SJSA1 (cell line): Measurements from ENCODE around the gene DPM3. TPM values are rescaled to one million over a fixed set of nuclear protein-coding genes. Genes with fewer than 3 reads are reported as not detected.

Source experiments
- DNase-seq, 2 experiments: peaks; one replicate each; pipeline ENCODE4 v3.0.0-alpha.2; 2015 to 2020; ENCODE audit warnings: low spot score in 2 of 2, low read depth in 1 of 2
- H3K27ac ChIP-seq: fragments of 250-450 bp; sonication (Bioruptor Pico); 2 replicates; pipeline ENCODE4 v1.5.1; 2020; ENCODE audit warnings: mild to moderate bottlenecking, moderate library complexity
- H3K27me3 ChIP-seq: fragments of 250-450 bp; sonication (Bioruptor Pico); replicated peaks from 2 replicates; pipeline ENCODE4 v1.5.1; 2020; ENCODE audit warnings: mild to moderate bottlenecking, moderate library complexity
- H3K36me3 ChIP-seq: fragments of 250-450 bp; sonication (Bioruptor Pico); 2 replicates; pipeline ENCODE4 v1.5.1; 2020; ENCODE audit warnings: mild to moderate bottlenecking
- H3K4me1 ChIP-seq: fragments of 250-450 bp; sonication (Bioruptor Pico); replicated peaks from 2 replicates; pipeline ENCODE4 v1.6.1; 2021; ENCODE audit warnings: mild to moderate bottlenecking
- H3K4me3 ChIP-seq: fragments of 250-450 bp; sonication (Bioruptor Pico); 2 replicates; pipeline ENCODE4 v1.5.1; 2020; ENCODE audit warnings: mild to moderate bottlenecking
- H3K9me3 ChIP-seq: fragments of 250-450 bp; sonication (Bioruptor Pico); replicated peaks from 2 replicates; pipeline ENCODE4 v1.5.1; 2020; ENCODE audit warnings: mild to moderate bottlenecking
- total RNA-seq: library from RNA; depleted of rRNA; stranded (reverse); fragments of >200 nt; shearing (Covaris generic); gene quantifications from 2 replicates; pipeline ENCODE4 v1.2.3, GENCODE V29; 2014

Gene DPM3
- total RNA-seq, 1 experiment from 2014 or later: 40.7 TPM

DNA sequence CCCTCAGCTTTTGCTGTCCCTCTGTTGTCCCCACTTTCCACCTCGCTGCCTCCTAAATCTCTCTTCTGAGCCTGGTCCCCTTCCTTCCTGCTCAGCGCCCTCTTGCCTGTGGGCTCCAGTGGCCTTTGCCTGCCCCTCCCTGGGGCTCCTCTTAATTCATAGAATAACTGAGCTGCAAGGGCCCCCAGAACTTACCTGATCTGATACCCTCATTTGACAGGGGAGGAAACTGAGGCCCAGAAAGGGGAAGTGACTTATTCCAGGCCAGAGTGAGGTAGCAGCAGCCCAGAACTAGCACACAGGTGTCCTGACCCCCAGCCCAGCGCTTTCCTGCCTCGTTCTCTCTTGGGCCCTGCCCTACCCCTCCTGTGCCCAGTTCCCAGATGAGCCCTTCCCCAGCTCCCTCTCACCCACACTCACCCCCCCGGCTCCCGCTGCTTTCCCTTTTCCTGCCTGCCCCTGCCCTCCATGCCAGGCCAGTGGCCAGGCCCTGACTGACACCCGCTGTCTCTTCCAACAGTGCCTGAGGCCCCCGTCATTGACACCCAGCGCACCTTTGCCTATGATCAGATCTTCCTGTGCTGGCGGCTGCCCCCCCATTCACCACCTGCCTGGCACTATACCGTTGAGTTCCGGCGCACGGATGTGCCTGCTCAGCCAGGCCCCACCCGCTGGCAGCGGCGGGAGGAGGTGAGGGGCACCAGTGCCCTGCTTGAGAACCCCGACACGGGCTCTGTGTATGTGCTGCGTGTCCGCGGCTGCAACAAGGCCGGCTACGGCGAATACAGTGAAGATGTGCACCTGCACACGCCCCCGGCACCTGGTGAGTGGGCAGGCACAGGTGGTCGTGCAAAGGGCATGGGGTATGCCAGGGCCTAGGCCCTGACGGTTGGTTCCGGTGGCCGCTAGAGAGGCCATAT, 39.0 kb upstream of the DPM3 start:
- no peak overlapping the region for H3K27ac ChIP-seq
- no peak overlapping the region for H3K4me3 ChIP-seq
- DNase-seq: peak in 1 of 2 experiments; percentile 35
- no peaks in the 10 kb centered on the region for H3K36me3 ChIP-seq
- H3K27me3 ChIP-seq: no peaks in the 10 kb centered on the region
- H3K4me1 ChIP-seq: peaks cover 4% of the 10 kb centered on the region
- H3K9me3 ChIP-seq: no peaks in the 10 kb centered on the region

DNA sequence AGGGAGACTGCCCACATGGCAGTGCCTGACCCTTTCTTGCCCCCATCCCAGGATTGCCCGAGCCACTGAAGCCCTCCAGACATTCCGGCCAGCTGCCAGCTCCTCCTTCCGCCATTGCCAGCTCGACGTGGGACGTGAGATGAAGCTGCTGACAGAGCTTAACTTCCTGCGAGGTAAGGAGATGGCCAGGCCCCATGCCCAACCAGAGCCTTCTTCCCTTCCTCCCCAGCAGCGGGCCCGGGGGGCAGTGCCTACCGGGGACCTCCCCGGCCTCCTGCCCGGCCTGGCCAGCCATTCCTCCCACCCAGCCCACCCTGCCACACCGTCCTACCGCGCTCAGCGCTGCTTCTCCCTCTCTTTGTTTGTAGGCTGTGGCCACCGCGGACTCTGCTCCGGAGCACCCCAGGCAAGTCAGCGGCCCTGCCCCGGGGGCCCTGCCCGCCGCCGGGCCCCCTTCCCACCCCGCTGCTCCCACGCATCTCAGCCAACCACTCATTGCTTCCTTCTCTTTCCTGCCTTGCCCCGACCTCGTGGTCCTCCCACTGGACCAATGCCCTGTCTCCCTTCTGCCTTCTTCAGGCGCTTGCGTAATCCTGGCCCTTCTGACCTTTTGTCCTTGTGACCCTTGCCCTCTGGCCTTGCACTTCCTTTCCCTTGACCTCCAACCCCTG, 38.2 kb upstream of the DPM3 start:
- Histone ChIP-seq H3K27ac (no peak overlapping the region), H3K4me1 (peaks cover 8% of the 10 kb centered on the region), H3K36me3 (no peaks in the 10 kb centered on the region), H3K4me3 (no peak overlapping the region), H3K9me3 (no peaks in the 10 kb centered on the region), H3K27me3 (no peaks in the 10 kb centered on the region)
- DNase-seq: peak in 1 of 2 experiments; percentile 38

DNA sequence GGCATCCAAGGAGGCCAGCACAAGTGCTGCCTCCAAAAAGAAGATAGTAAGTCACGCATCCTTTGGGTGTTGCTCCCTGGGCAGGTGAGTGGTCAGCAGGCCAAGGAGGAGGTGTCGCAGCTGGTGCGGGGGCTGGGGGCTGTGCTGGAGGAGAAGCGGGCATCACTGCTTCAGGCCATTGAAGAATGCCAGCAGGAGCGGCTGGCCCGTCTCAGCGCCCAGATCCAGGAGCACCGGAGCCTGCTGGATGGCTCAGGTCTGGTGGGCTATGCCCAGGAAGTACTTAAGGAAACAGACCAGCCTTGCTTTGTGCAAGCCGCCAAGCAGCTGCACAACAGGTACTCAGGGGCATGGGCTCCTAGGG, 37.6 kb upstream of the DPM3 start:
- Histone ChIP-seq H3K36me3 (no peaks in the 10 kb centered on the region), H3K9me3 (no peaks in the 10 kb centered on the region), H3K27ac (no peak overlapping the region), H3K27me3 (no peaks in the 10 kb centered on the region), H3K4me1 (peaks cover 11% of the 10 kb centered on the region), H3K4me3 (no peak overlapping the region)
- peak in 1 of 2 experiments; percentile 34 for DNase-seq

DNA sequence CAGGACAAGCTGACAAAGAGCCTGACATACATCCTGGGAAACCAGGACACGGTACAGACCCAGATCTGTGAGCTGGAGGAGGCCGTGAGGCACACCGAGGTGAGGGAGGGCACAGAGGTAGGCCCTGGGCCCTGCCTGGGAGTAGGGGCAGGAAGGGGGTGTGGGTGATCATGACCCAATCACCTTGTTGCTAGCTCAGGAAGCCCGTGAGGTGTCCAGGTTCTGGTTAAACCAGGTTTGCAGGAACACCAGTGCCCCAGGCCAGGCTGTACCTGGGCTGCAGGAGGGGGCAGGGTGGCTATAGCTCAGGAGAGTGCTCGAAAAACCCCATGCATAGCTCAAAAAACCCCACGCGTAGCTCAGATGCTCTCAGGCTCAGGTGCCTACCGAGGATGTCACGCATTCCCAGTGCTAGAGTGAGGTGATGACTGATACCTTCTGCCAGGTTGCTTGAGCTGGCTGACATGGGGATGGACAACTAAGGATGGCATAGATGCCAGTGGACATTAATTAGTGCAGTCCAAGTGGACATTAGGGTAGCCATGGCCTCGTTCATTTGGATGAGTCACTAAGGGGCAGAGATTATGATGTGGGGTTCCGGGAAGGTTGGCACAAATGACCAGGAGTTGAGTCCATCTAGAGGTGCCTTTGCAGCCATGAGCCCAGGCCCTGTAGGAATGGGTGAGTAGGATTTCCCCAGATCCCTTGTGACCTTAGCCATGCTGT, 37.0 kb upstream of the DPM3 start:
- no peak overlapping the region for H3K27ac ChIP-seq
- peak in 1 of 2 experiments; percentile 35 for DNase-seq
- H3K9me3 ChIP-seq: no peaks in the 10 kb centered on the region

DNA sequence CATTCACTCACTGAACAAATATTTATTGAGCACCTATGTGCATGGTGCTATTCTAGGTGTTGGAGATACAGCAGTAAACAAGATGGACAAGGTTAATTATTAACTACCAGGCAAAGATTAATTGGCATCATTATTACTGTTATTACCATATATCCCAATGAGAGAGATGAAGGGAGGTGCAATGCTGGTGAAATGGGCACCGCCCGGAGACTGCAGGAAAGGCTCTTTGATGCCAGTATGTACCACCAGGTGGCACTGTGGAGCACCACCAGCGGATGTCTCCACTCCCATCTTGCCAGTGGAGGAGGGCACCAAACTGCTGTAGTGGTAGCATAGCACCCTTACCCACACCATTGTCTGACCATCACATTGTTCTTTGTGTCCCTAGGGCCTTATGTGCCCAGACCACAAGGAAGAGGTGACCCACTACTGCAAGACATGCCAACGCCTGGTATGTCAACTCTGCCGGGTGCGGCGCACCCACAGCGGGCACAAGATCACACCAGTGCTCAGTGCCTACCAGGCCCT, 36.3 kb upstream of the DPM3 start:
- Histone ChIP-seq H3K27me3 (no peaks in the 10 kb centered on the region), H3K9me3 (no peaks in the 10 kb centered on the region), H3K27ac (no peak overlapping the region), H3K4me1 (peaks cover 17% of the 10 kb centered on the region), H3K36me3 (no peaks in the 10 kb centered on the region), H3K4me3 (no peak overlapping the region)
- peak; percentile 63 to 86 for DNase-seq

More for the DNA sequence above, 37.0 kb upstream of the DPM3 start:
- Histone ChIP-seq H3K27me3 (no peaks in the 10 kb centered on the region), H3K36me3 (no peaks in the 10 kb centered on the region), H3K4me1 (peaks cover 13% of the 10 kb centered on the region), H3K4me3 (no peak overlapping the region)

DNA sequence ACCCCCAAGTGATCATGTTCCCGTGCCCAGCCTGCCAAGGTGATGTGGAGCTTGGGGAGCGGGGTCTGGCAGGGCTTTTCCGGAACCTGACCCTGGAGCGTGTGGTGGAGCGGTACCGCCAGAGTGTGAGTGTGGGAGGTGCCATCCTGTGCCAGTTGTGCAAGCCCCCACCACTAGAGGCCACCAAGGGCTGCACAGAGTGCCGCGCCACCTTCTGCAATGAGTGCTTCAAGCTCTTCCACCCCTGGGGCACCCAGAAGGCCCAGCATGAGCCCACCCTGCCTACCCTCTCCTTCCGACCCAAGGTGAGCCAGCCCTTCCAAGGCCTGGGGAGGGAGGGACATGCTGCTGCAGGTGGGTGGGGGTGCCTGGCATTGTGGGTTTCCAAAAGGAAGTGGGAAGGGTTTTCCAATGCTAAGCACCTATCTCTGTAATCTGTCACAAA, 35.6 kb upstream of the DPM3 start:
- H3K27me3 ChIP-seq: no peaks in the 10 kb centered on the region
- no peak overlapping the region for H3K4me3 ChIP-seq
- no peak overlapping the region for H3K27ac ChIP-seq
- peaks cover 17% of the 10 kb centered on the region for H3K4me1 ChIP-seq
- H3K9me3 ChIP-seq: no peaks in the 10 kb centered on the region
- 0 out of 2 replicates have a peak, but pooled peaks cover 3% of the 10 kb centered on the region for H3K36me3 ChIP-seq
- peak in 1 of 2 experiments; percentile 46 for DNase-seq

DNA sequence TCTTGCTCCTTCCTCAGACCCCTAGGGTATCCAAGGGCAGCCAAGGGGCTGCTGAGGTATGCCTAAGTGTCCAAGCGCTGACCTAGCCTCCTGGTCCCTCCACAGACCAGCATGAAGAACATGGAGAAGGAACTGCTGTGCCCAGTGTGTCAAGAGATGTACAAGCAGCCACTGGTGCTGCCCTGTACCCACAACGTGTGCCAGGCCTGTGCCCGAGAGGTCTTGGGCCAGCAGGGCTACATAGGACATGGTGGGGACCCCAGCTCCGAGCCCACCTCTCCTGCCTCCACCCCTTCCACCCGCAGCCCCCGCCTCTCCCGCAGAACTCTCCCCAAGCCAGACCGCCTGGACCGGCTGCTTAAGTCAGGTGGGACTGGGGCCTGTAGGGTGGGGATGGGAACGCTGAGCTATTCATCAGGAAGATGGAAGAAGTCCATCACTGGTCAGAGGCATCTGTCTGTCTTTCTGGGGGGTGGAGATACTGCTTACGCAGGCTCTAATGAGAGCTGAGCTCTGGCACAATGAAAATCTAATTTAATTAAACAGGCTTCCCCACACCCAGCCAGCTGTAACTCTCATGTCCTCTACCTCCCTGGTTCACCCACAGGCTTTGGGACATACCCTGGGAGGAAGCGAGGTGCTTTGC, 35.1 kb upstream of the DPM3 start:
- DNase-seq: peak in 1 of 2 experiments; percentile 36
- H3K27me3 ChIP-seq: no peaks in the 10 kb centered on the region
- no peak overlapping the region for H3K4me3 ChIP-seq
- 0 out of 2 replicates have a peak, but pooled peaks cover 5% of the 10 kb centered on the region for H3K36me3 ChIP-seq
- peaks cover 17% of the 10 kb centered on the region for H3K4me1 ChIP-seq
- H3K27ac ChIP-seq: no peak overlapping the region
- no peaks in the 10 kb centered on the region for H3K9me3 ChIP-seq

DNA sequence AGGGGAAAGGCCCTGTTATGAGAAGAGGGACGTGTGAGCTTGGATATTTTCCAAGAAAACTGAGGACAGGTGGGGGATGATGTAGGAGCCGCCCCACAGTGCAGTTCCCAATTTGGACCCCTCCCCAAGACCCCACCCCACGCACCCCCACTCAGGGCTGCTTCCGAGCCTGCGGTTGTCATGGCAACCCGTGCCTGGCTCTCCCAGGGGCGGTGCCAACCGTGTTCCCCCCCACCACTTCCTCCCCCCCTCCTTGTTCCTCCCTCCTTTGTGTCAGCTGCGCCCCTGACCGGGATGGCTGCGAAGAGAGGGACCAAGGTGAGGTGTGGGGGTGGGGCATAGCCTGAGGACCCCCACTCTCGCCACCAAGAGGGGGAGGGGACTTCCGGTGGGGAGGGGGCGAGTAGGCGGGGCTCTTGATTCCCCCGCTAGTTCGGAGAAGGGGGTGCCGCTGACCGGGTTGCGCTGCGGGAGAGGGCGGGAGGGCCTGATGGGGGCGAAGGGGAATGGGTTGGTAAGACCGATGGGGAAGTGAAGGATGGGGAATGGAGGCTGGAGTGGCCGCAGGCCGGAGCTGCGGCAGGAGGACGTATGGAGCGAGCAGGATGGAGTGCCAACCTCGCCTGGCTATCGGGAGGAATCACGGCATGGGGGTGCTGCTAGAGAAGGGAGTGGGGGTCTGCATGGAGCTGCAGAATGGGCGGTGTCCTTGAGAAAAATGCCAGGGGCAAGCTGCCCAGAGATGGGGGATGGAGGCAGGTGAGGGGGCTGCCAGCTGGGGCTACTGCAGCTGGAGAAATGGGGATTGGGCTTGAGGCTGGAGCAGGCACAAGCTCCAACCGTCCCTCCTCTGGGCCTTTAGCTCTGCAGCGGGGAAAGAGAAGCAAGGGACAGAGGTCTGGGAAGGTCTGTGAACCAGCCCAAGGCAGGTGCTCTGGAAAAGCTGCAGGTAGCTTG, 34.3 kb upstream of the DPM3 start:
- Histone ChIP-seq H3K9me3 (no peaks in the 10 kb centered on the region), H3K4me3 (no peak overlapping the region), H3K27ac (no peak overlapping the region), H3K4me1 (peaks cover 17% of the 10 kb centered on the region), H3K27me3 (no peaks in the 10 kb centered on the region), H3K36me3 (peaks cover 6% of the 10 kb centered on the region; the same call in 1 of the 2 replicates)
- peak in 1 of 2 experiments; percentile 45 for DNase-seq

DNA sequence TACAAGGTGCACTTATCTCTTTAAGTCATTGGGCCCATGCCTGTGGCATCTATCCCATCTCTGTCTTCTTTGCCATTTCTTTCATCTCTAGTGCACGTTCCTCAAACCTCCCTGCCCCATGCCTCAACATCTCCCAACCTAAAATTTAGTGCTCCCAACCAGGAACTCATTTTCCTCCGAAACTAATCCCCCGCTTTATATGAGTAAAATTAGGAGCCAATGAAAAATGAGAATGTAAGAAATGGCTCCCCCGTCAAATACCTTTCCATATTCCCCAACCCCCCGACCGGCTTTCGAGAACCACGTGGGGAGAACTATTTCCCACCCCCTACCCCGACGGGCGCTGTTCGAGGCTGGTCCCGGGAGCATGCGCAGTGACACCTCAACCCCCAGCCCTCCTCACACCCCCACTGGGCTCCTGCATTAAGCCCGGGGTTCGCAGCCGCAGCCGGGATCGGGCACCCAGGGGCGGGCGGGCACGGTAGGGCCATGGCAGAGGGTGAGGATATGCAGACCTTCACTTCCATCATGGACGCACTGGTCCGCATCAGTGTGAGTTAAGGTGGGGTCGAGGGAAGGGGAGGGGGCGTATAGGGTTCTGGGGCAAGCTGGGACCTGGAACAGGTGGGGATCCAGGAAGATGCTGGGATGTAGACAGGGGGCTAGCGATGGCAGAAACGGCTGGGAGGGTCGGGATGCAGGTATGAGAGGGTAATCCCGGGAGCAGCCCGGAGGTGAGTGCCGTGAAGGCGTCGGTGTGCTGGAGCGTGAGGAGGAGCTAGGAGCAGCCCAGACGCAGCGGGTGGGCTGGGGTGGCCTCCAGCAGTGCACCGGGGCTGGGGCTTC, 33.4 kb upstream of the DPM3 start, which contains the start of gene TRIM46:
Gene TRIM46 (plus strand): TSS at position 372 of the 846 bp plus-strand sequence. CDS start 118 bp downstream, at position 490.
- H3K4me3 ChIP-seq: peak within 1 kb of the TSS; percentile 72
- DNase-seq: peak in 1 of 2 experiments; percentile 50
- H3K27me3 ChIP-seq: no peaks in the 10 kb centered on the region
- peaks cover 13% of the 10 kb centered on the region; the same call in 1 of the 2 replicates for H3K36me3 ChIP-seq
- H3K9me3 ChIP-seq: no peaks in the 10 kb centered on the region
- H3K27ac ChIP-seq: peak within 1 kb of the TSS; percentile 79
- H3K4me1 ChIP-seq: peaks cover 17% of the 10 kb centered on the region

DNA sequence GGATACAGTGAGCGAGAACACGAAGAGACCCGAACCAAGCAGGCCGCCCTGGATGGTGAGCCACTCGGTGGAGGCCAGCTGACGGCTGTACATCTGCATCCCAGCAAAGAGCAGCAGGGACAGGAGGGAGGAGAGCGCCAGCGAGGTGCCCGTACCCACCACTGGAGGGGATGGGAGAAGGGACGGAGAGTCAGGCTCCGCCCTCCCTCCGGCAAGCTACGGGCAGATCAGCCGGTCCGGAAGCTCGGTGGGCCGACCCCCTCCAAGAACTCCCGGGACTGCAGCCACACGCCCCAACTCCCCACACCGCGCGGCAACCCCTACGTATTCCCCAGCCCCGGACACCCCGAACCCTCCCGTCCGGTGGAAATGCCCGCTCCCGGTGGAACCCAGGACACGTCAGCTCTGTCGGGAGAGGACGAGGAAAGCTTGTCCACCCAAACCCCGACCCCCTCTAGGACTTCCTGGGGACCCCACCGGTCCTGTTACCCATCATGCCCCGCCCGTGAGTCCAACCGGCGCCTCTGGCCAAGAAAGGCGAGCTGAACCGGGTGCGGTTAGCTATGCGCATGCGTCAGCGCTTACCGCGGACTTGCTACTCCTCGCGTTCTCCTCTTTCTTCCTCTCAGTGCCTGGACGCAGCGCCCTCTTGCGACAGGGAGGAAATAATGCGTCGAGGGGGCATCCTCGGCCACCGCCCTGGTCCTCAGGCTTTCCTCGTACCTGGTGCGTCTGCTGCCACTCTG, 32.6 kb upstream of the DPM3 start, which contains the start of gene KRTCAP2:
Gene KRTCAP2 (minus strand): TSS at position 573 of the 746 bp plus-strand sequence. CDS start 80 bp downstream, at position 493.
- Histone ChIP-seq H3K4me3 (peak within 1 kb of the TSS; percentile 72), H3K36me3 (peaks cover 13% of the 10 kb centered on the region; the same call in 1 of the 2 replicates), H3K27me3 (no peaks in the 10 kb centered on the region), H3K9me3 (no peaks in the 10 kb centered on the region), H3K4me1 (peaks cover 17% of the 10 kb centered on the region), H3K27ac (peak within 1 kb of the TSS; percentile 79)
- peak; percentile 90 to 96 for DNase-seq
